ENCODE measurements around the gene VWC2L.

VWC2L gene

DNA sequence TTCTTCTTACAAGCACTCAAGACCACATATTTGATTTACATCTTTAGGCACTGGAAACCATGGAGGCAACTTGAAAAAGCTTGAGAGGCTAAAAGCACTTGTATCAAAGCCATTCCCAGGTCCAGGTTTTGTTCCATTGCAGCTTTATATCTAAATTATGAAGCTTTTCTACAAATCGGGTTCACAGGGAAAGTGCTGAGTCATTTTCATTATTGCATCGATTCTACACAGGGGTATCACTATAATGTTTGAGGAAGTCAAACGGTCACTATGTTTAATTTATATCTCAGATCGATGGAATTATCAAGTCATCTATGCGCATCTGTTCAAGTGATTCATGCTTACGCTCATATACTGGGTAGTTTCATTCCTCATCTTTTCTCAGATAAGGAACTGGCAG lies 118.7 kb downstream of the VWC2L start:
- intact Hi-C loops (cut with DNase I), result no loop called here
- no peak for DNase-seq

DNA sequence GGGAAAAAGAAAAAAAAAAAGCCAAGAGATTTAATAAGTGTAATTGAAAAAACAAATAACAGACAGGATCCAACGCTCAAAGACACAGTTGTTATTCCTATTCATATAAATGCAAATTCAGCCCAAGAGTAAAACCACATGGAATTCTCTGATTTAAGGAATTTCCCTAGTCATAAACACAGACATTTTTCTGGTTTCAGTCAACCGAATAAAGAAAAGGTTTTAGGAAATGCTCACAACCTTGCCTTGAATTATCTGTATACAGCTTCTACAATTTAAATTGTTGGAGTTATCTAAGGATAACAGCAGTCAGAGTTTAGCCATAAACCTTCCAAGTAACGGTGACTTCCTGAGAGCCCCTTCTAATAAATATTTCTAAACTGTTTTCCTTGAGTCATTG lies 122.7 kb downstream of the VWC2L start:
- no peak for DNase-seq
- intact Hi-C loops (cut with DNase I), result no loop called here

DNA sequence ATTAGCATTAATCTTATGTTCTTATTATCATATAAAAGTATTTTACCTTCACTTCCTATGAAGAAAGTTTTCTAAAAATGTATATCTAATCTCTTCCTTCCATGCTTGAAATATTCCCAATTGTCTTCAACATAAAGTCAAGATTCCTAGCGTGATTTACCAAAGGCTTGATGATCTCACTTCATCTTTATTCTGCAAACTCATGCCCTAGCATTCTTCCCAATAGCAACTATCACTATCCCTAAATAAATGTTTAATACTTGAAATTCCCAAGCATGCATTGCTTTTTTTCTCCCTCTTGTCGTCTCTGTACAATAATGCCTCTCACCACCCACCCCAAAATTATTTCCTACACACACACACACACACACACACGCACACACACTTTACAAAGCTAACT lies 125.8 kb downstream of the VWC2L start:
- DNase-seq, result no peak
- intact Hi-C loops (cut with DNase I), result no loop called here

DNA sequence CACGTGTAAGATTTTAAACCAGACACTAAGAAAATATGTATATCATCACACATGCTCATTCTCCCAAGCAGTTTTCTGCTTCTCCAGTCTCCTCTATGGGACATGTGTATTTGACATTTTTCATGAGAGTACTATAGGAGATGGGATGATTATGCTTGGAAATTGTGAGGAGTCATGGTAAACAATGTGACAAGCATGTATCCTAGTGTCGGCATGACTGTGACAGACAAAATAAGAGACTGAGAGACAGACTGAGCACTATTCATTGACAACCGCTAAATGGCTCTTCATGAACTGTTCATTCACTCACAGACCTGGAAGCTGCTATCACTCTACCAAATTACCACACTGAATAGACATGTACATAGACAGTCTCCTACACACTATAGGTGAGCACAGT lies 127.1 kb downstream of the VWC2L start:
- no peak for DNase-seq
- intact Hi-C loops (cut with DNase I), result no loop called here

DNA sequence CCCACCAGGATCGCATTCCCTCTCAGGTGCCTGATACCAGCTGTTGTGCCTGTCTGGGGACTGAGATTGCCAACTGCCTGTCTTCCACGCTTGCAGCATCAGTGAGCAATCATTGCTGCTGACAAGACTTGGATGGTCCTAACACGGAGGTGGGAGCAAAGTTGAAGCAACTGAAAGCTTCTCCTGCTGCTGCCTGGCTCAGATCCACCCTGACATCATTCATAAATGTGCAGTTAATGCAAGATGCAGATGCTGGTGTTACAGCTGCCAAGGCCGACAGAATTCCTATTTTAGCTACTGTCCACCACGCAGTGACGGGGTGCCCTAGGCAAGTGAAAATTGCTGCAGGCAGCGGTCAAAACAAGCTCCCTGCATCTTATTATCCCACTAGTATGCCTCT lies 131.4 kb downstream of the VWC2L start:
- intact Hi-C loops (cut with DNase I), result no loop called here
- peak in 2 of 10 donors; percentile 8 to 67 for DNase-seq

DNA sequence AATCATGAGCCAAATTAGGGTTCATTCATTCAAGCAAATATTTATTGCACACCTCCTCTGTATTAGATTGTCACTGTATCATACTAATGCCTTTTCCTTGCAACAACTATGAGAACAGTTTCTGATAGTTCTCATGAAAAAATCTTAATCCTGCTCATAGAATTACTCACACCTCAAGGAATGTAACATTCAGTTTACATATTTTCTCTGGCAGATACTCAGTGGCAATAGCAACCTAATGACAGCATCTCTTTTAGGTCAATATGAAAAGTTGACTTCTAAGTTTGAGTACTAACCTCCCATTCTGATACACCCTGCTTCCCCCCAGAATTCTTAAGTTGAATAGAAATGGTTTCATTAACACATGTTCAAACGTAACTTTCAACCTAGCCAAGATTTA lies 132.0 kb downstream of the VWC2L start:
- intact Hi-C loops (cut with DNase I), result no loop called here

DNA sequence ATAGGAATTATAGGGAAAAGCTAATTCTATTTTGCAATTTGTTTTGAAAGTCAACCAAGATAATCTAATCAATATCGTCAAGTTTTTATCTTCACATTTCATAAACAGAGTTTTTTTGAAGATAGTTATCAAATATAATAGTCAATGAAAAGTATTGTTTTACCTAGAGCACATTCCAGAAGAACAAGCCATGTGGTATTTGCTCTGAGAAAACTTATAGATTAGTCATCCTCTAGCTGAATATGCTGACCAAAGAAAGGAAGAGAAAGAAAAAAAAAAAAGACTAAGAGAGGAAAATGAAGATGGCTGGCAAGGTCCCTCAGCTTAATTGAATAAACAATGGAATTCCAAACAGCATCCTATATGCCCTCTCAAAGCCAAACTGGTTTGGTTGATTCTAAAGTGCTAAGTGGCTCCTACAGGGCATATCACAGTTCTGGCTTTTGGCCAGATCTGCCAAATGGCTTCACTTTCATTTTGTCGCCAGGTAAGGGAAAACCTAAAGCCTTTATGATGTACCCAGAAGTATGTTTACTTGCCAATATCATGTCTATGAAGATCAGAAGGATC lies 132.6 kb downstream of the VWC2L start:
- intact Hi-C loops (cut with DNase I), result no loop called here
- no peak for DNase-seq

More for the DNA sequence above, 132.0 kb downstream of the VWC2L start:
- DNase-seq, result no peak

DNA sequence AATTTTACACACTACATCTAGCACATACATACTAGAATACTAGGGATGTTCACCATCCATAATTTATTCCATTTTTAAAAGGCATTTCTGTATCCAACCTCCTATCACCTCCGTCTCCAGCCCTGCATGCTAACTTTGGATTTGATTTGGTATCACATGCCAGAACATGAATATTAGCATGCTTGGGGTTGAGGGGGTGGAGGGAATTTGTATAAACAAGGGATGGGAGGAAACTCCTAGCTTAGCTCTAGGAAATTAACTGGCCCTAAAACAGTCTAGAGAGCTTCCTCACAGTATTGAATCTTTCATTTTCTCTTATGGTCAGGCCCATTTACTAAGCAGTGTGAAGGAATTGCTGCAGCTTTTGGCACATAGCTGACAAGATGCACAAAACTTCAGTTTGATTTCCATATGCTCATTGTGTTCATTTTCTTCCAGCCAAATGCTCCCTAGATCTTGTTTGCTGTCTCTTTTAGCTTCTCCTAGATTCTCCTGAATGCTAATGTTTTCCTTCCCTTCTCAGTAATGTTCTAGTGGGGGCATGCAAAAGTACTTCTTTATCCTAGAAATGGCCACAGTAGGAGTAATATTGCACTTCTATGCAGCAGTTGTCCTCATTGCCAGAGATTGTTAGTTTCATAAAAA lies 135.2 kb downstream of the VWC2L start:
- no peak for DNase-seq
- intact Hi-C loops (cut with DNase I), result no loop called here

DNA sequence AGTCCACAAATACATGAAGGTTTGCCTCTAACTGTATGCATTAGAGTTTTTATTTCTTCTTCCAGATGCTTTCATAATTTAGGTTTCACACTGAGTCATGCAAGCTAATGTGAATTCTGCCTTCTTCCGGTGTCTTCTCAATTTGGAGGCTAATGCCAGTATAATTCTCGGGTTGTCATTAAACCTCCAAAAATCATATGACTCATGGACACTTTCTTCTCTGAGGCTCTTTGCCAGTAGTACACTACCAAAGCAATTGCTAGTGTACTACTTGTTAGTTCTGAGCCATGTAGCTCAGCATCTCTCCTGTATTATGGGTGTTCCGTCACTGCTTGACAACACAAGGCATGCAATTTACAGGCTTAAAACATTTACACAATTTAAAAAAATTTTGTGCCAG lies 137.1 kb downstream of the VWC2L start:
- intact Hi-C loops (cut with DNase I), result no loop called here

DNA sequence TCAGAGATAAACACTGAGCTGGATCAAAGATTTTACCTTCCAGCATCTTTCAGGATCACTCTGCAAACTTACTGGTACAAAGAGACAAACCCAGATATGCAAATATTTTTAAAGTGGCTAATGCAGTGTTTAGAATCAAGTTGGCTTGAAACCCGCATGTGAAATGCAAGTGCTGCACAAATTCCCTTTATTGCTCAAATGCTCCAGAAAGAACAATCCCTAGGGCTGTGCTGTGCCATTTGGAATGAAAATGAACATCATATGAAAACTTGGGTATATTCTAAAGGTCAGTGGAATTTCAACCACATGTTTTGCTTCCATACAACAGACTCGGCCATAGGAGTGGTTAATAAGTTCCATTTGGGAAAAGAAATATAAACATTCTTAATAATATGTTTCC lies 139.1 kb downstream of the VWC2L start:
- DNase-seq, result no peak

More for the DNA sequence above, 137.1 kb downstream of the VWC2L start:
- no peak for DNase-seq

DNA sequence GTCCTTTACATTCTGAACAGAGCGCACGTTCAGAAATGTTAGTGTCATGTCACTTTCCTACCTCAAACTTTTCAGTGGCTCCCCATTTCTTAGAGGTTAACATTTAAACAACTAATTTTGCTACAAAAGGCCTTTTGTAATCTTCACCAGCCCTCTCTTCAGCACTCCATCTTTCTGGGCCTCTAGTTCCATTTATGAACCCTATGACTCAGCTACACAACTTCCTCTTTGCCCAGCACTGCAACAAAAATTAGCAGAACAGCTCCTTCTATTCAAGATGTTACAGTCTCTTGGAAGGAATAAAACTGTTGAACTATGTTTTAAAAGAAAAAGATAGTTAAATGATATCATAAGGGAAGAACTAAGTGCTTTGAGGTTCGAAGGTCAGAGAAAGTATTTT lies 139.9 kb downstream of the VWC2L start:
- intact Hi-C loops (cut with DNase I), result no loop called here

More for the DNA sequence above, 139.1 kb downstream of the VWC2L start:
- intact Hi-C loops (cut with DNase I), result no loop called here

DNA sequence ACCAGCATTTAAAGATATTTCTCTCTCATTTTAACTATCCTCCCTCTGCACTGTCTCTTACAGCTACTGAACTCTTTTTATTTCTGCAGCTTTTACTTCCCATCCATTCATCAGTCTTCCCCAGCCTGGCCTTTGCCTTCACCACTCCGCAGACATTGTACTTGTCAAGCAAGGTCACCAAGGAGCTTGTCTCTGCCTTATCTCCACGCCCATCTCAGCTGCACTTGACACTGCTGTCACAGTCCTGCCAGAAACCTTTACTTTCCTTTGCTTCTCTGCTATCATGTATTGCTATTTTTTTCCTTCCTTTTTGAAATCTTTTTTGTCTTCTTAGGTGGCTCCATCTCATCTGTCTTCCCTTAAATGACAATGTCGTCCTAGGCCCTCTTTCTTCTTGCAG lies 147.0 kb downstream of the VWC2L start:
- intact Hi-C loops (cut with DNase I), result no loop called here
- no peak for DNase-seq

More for the DNA sequence above, 139.9 kb downstream of the VWC2L start:
- no peak for DNase-seq

DNA sequence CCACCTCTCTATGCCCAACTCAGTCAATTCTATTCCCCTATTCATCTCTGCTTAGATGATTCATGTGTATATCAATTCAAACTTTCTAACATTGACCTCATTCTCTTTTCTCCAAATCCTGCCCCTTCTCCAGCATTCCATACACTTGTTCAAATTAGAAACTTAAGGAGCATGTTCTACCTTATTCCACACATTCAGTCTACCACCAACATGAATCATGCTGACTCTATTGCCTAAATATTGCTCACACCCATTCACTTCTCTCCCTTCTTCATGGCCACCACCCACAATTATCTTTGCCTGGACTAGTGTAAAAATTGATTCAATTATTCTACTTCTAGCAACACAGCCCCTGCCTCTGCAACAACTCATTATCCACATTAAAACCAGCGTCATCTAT lies 147.5 kb downstream of the VWC2L start:
- intact Hi-C loops (cut with DNase I), result no loop called here
- no peak for DNase-seq

DNA sequence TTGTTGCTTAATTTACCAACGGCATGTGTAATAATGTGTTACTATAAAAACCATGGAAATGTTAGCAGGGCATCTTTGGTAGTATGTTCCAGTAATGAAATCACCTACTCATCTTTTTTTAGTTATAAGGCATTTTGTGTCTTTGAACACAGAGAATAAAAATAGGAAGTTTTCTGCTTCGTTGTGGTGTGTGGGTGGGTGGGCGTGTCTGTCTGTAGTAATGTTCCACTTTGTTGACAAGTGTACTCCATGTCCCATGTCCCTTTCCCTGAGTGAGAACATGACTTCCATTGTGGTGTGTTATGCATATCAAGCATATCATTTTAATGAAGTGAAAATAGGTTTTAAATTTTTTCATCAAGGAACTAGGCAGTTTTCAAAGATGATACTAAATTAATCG lies 149.3 kb downstream of the VWC2L start:
- intact Hi-C loops (cut with DNase I), result no loop called here
- no peak for DNase-seq

DNA sequence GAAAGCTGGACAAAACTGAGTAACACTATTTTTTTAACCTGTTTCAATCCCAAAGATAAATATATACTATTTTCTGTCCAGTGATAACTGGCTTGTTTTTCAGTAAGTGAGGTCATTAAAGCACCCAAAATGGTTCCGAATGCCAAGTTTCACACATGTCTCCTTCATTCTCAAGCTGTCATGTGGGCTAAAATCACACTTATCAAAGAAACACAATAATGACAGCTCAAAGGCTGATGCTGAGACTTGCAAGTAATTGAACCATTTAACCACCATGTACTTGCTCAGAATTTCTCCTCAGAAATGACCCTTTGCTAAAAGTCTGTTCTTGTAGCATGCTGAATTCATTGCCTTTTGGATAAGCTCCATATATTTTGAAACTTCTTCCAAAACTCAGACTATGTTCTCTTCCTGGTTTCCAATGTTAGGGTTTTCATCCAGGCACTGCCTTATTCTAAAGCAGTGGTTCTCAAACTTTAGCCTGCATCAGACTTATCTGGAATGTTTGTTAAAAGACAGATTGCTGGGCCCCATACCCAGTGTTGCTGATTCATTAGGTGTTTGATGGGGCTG lies 149.8 kb downstream of the VWC2L start:
- DNase-seq, result no peak
- intact Hi-C loops (cut with DNase I), result no loop called here

DNA sequence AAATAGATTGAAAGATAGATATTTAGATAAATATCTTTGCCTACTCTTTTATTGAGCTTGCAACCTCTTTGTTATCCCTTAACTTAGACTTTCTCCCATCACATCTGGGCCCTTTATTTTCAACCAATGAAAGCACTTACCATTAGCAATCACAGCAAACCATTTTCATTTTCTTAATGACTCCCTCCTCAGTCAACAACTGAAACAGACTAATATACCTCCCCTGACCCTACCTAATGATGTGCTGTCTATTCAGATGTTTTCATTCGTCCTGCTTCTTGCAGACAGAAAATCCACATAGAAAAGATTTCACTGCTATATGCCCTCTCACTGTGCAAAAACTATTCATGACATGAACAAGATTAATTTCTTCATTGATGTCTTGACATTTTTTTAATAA lies 154.4 kb downstream of the VWC2L start:
- no peak for DNase-seq
- intact Hi-C loops (cut with DNase I), result no loop called here

DNA sequence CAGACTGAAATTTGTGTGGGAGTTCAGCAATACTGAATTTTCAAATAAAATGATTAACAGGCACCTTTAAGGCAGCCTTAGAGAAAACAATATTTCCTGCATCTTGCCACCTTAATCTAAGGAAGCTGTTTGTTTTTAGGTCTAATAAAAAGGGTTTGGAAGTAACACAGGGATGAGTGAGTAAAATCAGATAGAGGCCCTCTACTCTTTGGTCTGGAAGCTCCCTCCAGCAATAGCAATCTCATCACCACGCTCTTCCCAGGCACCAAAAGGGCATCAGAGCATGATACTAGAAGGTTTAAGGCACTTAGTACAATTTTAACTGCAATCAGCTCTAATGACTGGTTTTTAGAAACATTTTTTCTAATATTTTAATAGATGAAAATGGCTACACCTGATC lies 155.6 kb downstream of the VWC2L start:
- no peak for DNase-seq
- intact Hi-C loops (cut with DNase I), result no loop called here

DNA sequence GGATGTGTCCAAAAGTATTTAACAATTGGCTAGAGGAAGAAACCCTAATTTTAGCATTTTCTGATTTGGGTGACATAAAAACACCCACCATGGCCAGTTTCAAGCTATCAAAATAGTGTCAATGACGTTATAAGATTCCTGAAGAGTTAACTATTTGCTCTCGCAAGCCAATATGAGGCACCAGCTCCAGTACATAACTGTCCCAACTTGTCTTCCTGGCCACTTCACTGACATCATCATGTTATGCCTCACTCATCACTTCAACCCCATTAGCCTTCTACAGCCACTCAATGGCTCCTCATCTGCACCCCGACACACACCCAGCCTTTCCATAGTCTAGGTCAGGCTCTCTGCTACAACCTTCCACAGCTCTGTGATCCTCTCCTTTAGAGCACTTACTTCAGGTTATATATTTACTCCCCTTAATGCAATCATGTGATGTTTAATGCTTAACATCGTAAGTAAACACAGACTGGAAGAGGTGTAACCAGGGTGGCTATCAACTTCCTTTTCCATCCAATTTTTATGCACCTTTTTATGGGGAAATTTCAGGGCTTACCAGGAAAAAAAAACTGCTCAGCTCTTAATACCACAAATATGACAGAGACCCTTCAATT lies 158.7 kb downstream of the VWC2L start:
- DNase-seq, result no peak
- intact Hi-C loops (cut with DNase I), result loop anchor here (10.0 kb wide), 2 partner anchors 155 to 245 kb away; partner anchors contain the start of gene VWC2L

DNA sequence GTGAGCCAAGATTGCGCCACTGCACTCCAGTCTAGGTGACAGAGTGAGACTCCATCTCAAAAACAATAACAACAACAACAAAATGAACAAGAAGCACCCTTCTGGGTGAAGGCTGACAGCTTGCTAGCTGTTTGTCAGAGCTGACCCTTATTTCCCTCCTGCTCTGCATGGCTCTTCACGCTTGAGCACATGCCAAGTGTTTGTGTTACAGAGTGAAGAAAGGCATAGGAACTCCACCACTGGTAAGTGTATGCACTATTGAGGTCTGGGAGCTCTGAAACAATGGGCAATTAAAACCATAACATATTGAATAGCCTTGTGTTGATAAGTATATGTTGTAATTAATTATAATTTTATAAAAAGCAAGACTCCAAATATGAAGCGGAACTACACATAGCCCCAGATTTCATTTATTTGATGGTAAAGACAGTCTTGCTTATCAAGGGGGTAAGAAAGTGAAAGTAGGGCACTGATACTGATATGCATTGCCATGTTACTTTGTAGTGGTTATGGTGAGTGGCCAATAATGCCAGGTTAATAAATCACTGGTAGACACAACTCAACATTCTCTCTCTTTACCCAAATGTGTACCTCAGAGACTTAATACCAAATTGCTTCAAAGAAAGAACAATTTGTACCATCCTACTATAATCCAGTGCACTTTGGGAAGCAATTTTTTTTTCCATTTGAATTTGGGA lies 163.4 kb downstream of the VWC2L start:
- no peak for DNase-seq
- intact Hi-C loops (cut with DNase I), result loop anchor here (10.0 kb wide), 2 partner anchors 159 to 249 kb away; partner anchors contain the start of gene VWC2L

DNA sequence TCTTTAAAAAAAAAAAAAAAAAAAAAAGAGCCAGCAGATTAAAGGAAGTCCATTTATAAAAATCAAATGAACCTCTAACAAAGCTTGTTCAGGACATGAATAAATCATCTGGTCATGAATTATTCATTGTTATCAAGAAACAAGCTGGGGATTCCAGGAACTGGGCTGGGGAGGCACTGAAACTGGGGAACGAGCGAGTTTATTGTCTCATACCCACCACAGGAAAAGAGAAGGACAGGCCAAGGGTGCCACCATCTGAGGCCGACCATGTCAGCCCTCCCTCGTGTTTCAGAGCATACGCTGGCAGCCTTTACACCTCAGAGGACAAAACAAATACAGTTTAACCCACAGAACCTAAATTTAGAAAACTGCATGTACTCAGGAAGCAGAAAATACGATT lies 164.2 kb downstream of the VWC2L start:
- intact Hi-C loops (cut with DNase I), result loop anchor here (5.0 to 10.0 kb wide), 3 partner anchors 160 to 768 kb away; partner anchors contain the start of gene VWC2L
- DNase-seq, result peak; percentile 64 to 96 (median 72)

DNA sequence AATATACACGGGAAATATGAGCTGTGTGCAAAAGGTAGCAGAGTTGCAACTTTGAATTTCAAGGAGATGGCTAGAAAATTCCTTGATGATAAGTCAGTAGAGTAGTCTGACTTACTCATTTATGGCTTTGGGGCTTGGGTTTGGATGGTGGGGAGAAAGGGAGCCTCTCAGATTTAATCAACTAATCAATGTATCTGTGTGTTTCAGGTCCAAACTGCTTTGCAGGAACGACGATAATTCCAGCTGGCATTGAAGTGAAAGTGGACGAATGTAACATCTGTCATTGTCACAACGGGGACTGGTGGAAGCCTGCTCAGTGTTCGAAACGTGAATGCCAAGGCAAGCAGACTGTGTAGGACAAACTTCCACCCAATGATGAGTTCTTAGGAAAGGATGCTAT lies 164.6 kb downstream of the VWC2L start:
- intact Hi-C loops (cut with DNase I), result loop anchor here (5.0 to 10.0 kb wide), 3 partner anchors 161 to 768 kb away; partner anchors contain the start of gene VWC2L
- peak in 3 of 10 donors; percentile 5 to 76 (median 14) for DNase-seq
